ENCODE measurements around the gene CD5L.

- TF ChIP-seq CREBBP (IDR thresholded peaks at IDR 0.05; ENCODE audit: low read depth, low read length) (no peak), CTCF (IDR thresholded peaks at IDR 0.05 in 2 of 3, conservative IDR thresholded peaks at IDR 0.05 in 1 of 3; ENCODE audit: insufficient read depth in 2 of 3, low read depth in 1 of 3, low read length in 3 of 3) (no peak), REST (IDR thresholded peaks at IDR 0.05; ENCODE audit: borderline replicate concordance) (no peak), REST (CRISPR knock-in tag; IDR thresholded peaks at IDR 0.05; ENCODE audit: low read depth) (no peak), ZNF830 (CRISPR knock-in tag; IDR thresholded peaks at IDR 0.05) (no peak), PRDM10 (IDR thresholded peaks at IDR 0.05; ENCODE audit: partially characterized antibody) (no peak), ZNF175 (CRISPR knock-in tag; IDR thresholded peaks at IDR 0.05; ENCODE audit: low read depth) (no peak)
Measured at GRCh38 chr1:157813269-157813668, 28.3 kb downstream of the CD5L start.

Data from K562 (cell line).